ENCODE results near the gene XCR1.
A peak's percentile ranks its signal among the peaks of the same experiment; 100 is the strongest.
"Not testable (repeated sequence)": the region's sequence is repeated elsewhere in the genome, so short reads cannot be mapped to it uniquely, and the experiment has no call there.

Gene XCR1

GRCh38 chr3:46046231-46046630 lies 18.9 kb upstream of the XCR1 start:
- not testable (repeated sequence) for DNase-seq (ENCODE audit: extremely low read depth in 1 of 2, low read depth in 1 of 2)

GRCh38 chr3:46038916-46039315 lies 11.6 kb upstream of the XCR1 start:
- DNase-seq (ENCODE audit: extremely low read depth in 1 of 2, low read depth in 1 of 2), result no peak

- not testable (repeated sequence) for DNase-seq (ENCODE audit: extremely low read depth in 1 of 2, low read depth in 1 of 2)
Observed at GRCh38 chr3:46038071-46038470, 10.8 kb upstream of the XCR1 start.

- no peak for DNase-seq (ENCODE audit: extremely low read depth in 1 of 2, low read depth in 1 of 2)
Observed at GRCh38 chr3:46036191-46036590, 8.9 kb upstream of the XCR1 start.

GRCh38 chr3:46031747-46032146 lies 4.5 kb upstream of the XCR1 start:
- DNase-seq (ENCODE audit: extremely low read depth in 1 of 2, low read depth in 1 of 2), result no peak

- no peak for DNase-seq (ENCODE audit: extremely low read depth in 1 of 2, low read depth in 1 of 2)
Observed at GRCh38 chr3:46031269-46031668, 4.0 kb upstream of the XCR1 start.

- DNase-seq (ENCODE audit: extremely low read depth in 1 of 2, low read depth in 1 of 2), result no peak
Observed at GRCh38 chr3:46030626-46031025, 3.3 kb upstream of the XCR1 start.

GRCh38 chr3:46029953-46030543 lies 2.8 kb upstream of the XCR1 start:
- no peak for DNase-seq (ENCODE audit: extremely low read depth in 1 of 2, low read depth in 1 of 2)

GRCh38 chr3:46027736-46028397 lies 584 bp upstream of the XCR1 start:
- no peak for DNase-seq (ENCODE audit: extremely low read depth in 1 of 2, low read depth in 1 of 2)

- DNase-seq (ENCODE audit: extremely low read depth in 1 of 2, low read depth in 1 of 2), result no peak
Observed at GRCh38 chr3:46025139-46025538, 2.1 kb downstream of the XCR1 start.

GRCh38 chr3:46024131-46024530 lies 3.2 kb downstream of the XCR1 start:
- DNase-seq (ENCODE audit: extremely low read depth in 1 of 2, low read depth in 1 of 2), result no peak

- DNase-seq (ENCODE audit: extremely low read depth in 1 of 2, low read depth in 1 of 2), result no peak
Observed at GRCh38 chr3:46022909-46023785, 4.1 kb downstream of the XCR1 start.

GRCh38 chr3:46021516-46021915 lies 5.8 kb downstream of the XCR1 start:
- DNase-seq (ENCODE audit: extremely low read depth in 1 of 2, low read depth in 1 of 2), result no peak

- DNase-seq (ENCODE audit: extremely low read depth in 1 of 2, low read depth in 1 of 2), result no peak
Observed at GRCh38 chr3:46020766-46021510, 6.3 kb downstream of the XCR1 start.

GRCh38 chr3:46019707-46020106 lies 7.6 kb downstream of the XCR1 start:
- DNase-seq (ENCODE audit: extremely low read depth in 1 of 2, low read depth in 1 of 2), result peak; percentile 16 to 47

- no peak for DNase-seq (ENCODE audit: extremely low read depth in 1 of 2, low read depth in 1 of 2)
Observed at GRCh38 chr3:46017720-46018119, 9.6 kb downstream of the XCR1 start.

- no peak for DNase-seq (ENCODE audit: extremely low read depth in 1 of 2, low read depth in 1 of 2)
Observed at GRCh38 chr3:46013316-46014094, 13.8 kb downstream of the XCR1 start.

- no peak for DNase-seq (ENCODE audit: extremely low read depth in 1 of 2, low read depth in 1 of 2)
Observed at GRCh38 chr3:46012246-46012645, 15.0 kb downstream of the XCR1 start.

- no peak for DNase-seq (ENCODE audit: extremely low read depth in 1 of 2, low read depth in 1 of 2)
Observed at GRCh38 chr3:46010519-46011113, 16.7 kb downstream of the XCR1 start.

- no peak for DNase-seq (ENCODE audit: extremely low read depth in 1 of 2, low read depth in 1 of 2)
Observed at GRCh38 chr3:46008058-46008457, 19.2 kb downstream of the XCR1 start.

All from stimulated activated CD8-positive, alpha-beta memory T cell treated with anti-CD3 and anti-CD28 coated beads, Interleukin-7, amount 100 ng/mL, for 48 hours (primary cell).